Liver (tissue), 9 donors: ENCODE results near the gene PRKCD. TPM values are rescaled to one million over a fixed set of nuclear protein-coding genes. Genes with fewer than 3 reads are reported as not detected.
A peak's percentile ranks its signal among the peaks of the same experiment; 100 is the strongest.

Source experiments
- DNase-seq: peaks from one replicate; pipeline ENCODE4 v3.0.0-alpha.2; 2017; ENCODE audit warnings: low spot score
- H3K27ac ChIP-seq, 2 donors: one replicate each; pipeline ENCODE4 v1.7.0; 2013; ENCODE audit warnings: inconsistent platforms in 2 of 2, low read length in 2 of 2, control low read depth in 1 of 2, low read depth in 1 of 2, mild to moderate bottlenecking in 1 of 2
- H3K27me3 ChIP-seq, 4 donors: one replicate each; pipeline versions ENCODE4 v1.6.1 to v1.7.0; 2013; ENCODE audit warnings: low read length in 3 of 4, inconsistent platforms in 1 of 4, mild to moderate bottlenecking in 1 of 4, moderate library complexity in 1 of 4; ENCODE audit not compliant: control insufficient read depth in 4 of 4, insufficient read depth in 4 of 4
- H3K36me3 ChIP-seq, 4 donors: one replicate each; pipeline versions ENCODE4 v1.6.1 to v1.7.0; 2013; ENCODE audit warnings: low read length in 3 of 4, mild to moderate bottlenecking in 3 of 4, low read depth in 1 of 4, moderate library complexity in 1 of 4; ENCODE audit not compliant: control insufficient read depth in 4 of 4, insufficient read depth in 3 of 4
- H3K4me1 ChIP-seq, 4 donors: one replicate each; pipeline versions ENCODE4 v1.6.1 to v1.7.0; 2013; ENCODE audit warnings: low read length in 3 of 4, mild to moderate bottlenecking in 3 of 4, moderate library complexity in 1 of 4; ENCODE audit not compliant: control insufficient read depth in 4 of 4, insufficient read depth in 4 of 4
- H3K4me3 ChIP-seq, 3 donors: one replicate each; pipeline versions ENCODE4 v1.6.1 to v1.7.0; 2013; ENCODE audit warnings: low read length in 3 of 3, control low read depth in 1 of 3, low read depth in 1 of 3, mild to moderate bottlenecking in 1 of 3
- H3K9ac ChIP-seq, 2 donors: one replicate each; pipeline ENCODE4 v1.7.0; 2013; ENCODE audit warnings: low read length in 2 of 2, mild to moderate bottlenecking in 2 of 2, moderate library complexity in 2 of 2, control low read depth in 1 of 2, low read depth in 1 of 2
- H3K9me3 ChIP-seq, 4 donors: one replicate each; pipeline versions ENCODE4 v1.6.1 to v1.7.0; 2013; ENCODE audit warnings: low read length in 3 of 4; ENCODE audit not compliant: control insufficient read depth in 4 of 4
- ATF3 ChIP-seq: IDR thresholded peaks from 2 replicates; pipeline ENCODE4 v1.6.1; 2016; ENCODE audit warnings: antibody characterized with exemption
- CTCF ChIP-seq: fragments of 150-350 bp; IDR thresholded peaks from 2 replicates; pipeline ENCODE4 v1.5.1; 2017; ENCODE audit warnings: improper control_type of control experiment, low read depth, low read length; ENCODE audit not compliant: missing input control
- EGR1 ChIP-seq, 2 donors: IDR thresholded peaks; 2 replicates each; pipeline ENCODE4 v1.6.1; 2016 to 2018; ENCODE audit warnings: antibody characterized with exemption in 2 of 2, low read depth in 2 of 2
- FOXA2 ChIP-seq: IDR thresholded peaks from 2 replicates; pipeline ENCODE4 v1.6.1; 2016; ENCODE audit warnings: antibody characterized with exemption
- GABPA ChIP-seq, 2 donors: IDR thresholded peaks in 1 of 2; conservative IDR thresholded peaks in 1 of 2; 2 replicates each; pipeline ENCODE4 v1.6.1; 2016; ENCODE audit warnings: antibody characterized with exemption in 2 of 2, mild to moderate bottlenecking in 1 of 2, moderate library complexity in 1 of 2
- HNF4A ChIP-seq, 2 donors: conservative IDR thresholded peaks; 2 replicates each; pipeline ENCODE4 v1.6.1; 2016; ENCODE audit warnings: antibody characterized with exemption in 2 of 2, mild to moderate bottlenecking in 2 of 2
- JUND ChIP-seq, 2 donors: IDR thresholded peaks; 2 replicates each; pipeline ENCODE4 v1.6.1; 2016; ENCODE audit warnings: antibody characterized with exemption in 2 of 2
- MAX ChIP-seq: IDR thresholded peaks from 2 replicates; pipeline ENCODE4 v1.6.1; 2016; ENCODE audit warnings: antibody characterized with exemption
- NR2F2 ChIP-seq: IDR thresholded peaks from 2 replicates; pipeline ENCODE4 v1.6.1; 2016; ENCODE audit warnings: antibody characterized with exemption
- RAD21 ChIP-seq, 2 donors: IDR thresholded peaks; 2 replicates each; pipeline ENCODE4 v1.6.1; 2016; ENCODE audit warnings: antibody characterized with exemption in 2 of 2, mild to moderate bottlenecking in 2 of 2
- REST ChIP-seq: IDR thresholded peaks from 2 replicates; pipeline ENCODE4 v1.6.1; 2016; ENCODE audit warnings: antibody characterized with exemption, mild to moderate bottlenecking
- RXRA ChIP-seq, 2 donors: IDR thresholded peaks; 2 replicates each; pipeline ENCODE4 v1.6.1; 2017 to 2018; ENCODE audit warnings: antibody characterized with exemption in 2 of 2, mild to moderate bottlenecking in 1 of 2
- SP1 ChIP-seq: IDR thresholded peaks from 2 replicates; pipeline ENCODE4 v1.6.1; 2018; ENCODE audit warnings: antibody characterized with exemption, mild to moderate bottlenecking
- TAF1 ChIP-seq: conservative IDR thresholded peaks from 2 replicates; pipeline ENCODE4 v1.6.1; 2016; ENCODE audit warnings: antibody characterized with exemption, mild to moderate bottlenecking
- YY1 ChIP-seq: IDR thresholded peaks from 2 replicates; pipeline ENCODE4 v1.6.1; 2016; ENCODE audit warnings: antibody characterized with exemption, mild to moderate bottlenecking
- ZBTB33 ChIP-seq: IDR thresholded peaks from 2 replicates; pipeline ENCODE4 v1.6.1; 2016; ENCODE audit warnings: antibody characterized with exemption
- WGBS: extraction: QIAGEN DNeasy Blood & Tissue Kit; methylation state at CpG from one replicate; pipeline ENCODE4 v1.1.7; 2013; 5-methylcytosine and 5-hydroxymethylcytosine counted together
- polyA plus RNA-seq, 2 donors: library from polyadenylated mRNA; stranded (reverse) in 1 of 2; unstranded in 1 of 2; fragments of 200-250 nt in 1 of 2; fragments of >200 nt in 1 of 2; fragmentation: Nextera tagmentation in 1 of 2; extraction: Ambion mirVana in 1 of 2; gene quantifications; one replicate each; pipeline versions ENCODE4 v1.2.1 to v1.2.3, GENCODE V29; 2013 to 2015
- total RNA-seq, 2 donors: library from RNA; depleted of rRNA; stranded (reverse); fragments of >200 nt; gene quantifications; one replicate each; pipeline ENCODE4 v1.2.3, GENCODE V29; 2014
- donor health status: healthy.
- donor health status: healthy.
- donor health status: healthy.
- donor health status: healthy.
- donor health status: healthy.

Gene PRKCD
- total and polyA plus RNA-seq, 4 donors = 3.1 to 7.3 (median 3.4) TPM

GRCh38 chr3:53161820-53162671 lies 1.0 kb downstream of the PRKCD start:
- no peak for DNase-seq
- H3K4me3 ChIP-seq = peak overlapping the region in 1 of 3 donors; percentile 84
- no peaks in the 10 kb centered on the region for H3K36me3 ChIP-seq
- no peaks in the 10 kb centered on the region for H3K27me3 ChIP-seq
- H3K27ac ChIP-seq = peak overlapping the region in 1 of 2 donors; percentile 9
- peaks cover 13 to 37% (median 26%) of the 10 kb centered on the region in 4 donors for H3K4me1 ChIP-seq
- H3K9me3 ChIP-seq = no peaks in the 10 kb centered on the region
- TF ChIP-seq REST = no peak
- TF ChIP-seq CTCF = no peak
- TF ChIP-seq YY1 = no peak
- TF ChIP-seq RXRA (IDR thresholded peaks at IDR 0.05) = no peak
- TF ChIP-seq RAD21 (IDR thresholded peaks at IDR 0.05) = no peak
- no peak for TF ChIP-seq NR2F2
- TF ChIP-seq ATF3 = no peak
- no peak for TF ChIP-seq JUND (IDR thresholded peaks at IDR 0.05)
- TF ChIP-seq EGR1 (IDR thresholded peaks at IDR 0.05; ENCODE audit: low read depth in 2 of 2) = no peak
- TF ChIP-seq SP1 = no peak
- TF ChIP-seq TAF1 = no peak
- TF ChIP-seq GABPA (IDR thresholded peaks at IDR 0.05 in 1 of 2, conservative IDR thresholded peaks at IDR 0.05 in 1 of 2) = no peak
- 27% methylated on average over 49 of the region's 49 CpGs for WGBS
- H3K9ac ChIP-seq = no peak overlapping the region

GRCh38 chr3:53162672-53163443 lies 1.8 kb downstream of the PRKCD start:
- H3K4me1 ChIP-seq = peaks cover 13 to 38% (median 29%) of the 10 kb centered on the region in 4 donors
- WGBS = 72% methylated on average over 12 of the region's 12 CpGs
- H3K36me3 ChIP-seq = no peaks in the 10 kb centered on the region
- H3K27ac ChIP-seq = no peak overlapping the region
- no peak for DNase-seq
- no peaks in the 10 kb centered on the region for H3K27me3 ChIP-seq
- peak overlapping the region in 1 of 3 donors; percentile 29 for H3K4me3 ChIP-seq
- H3K9me3 ChIP-seq = no peaks in the 10 kb centered on the region
- H3K9ac ChIP-seq = no peak overlapping the region
- TF ChIP-seq HNF4A (conservative IDR thresholded peaks at IDR 0.05) = no peak
- no peak for TF ChIP-seq RAD21 (IDR thresholded peaks at IDR 0.05)
- TF ChIP-seq TAF1 = no peak
- no peak for TF ChIP-seq REST
- TF ChIP-seq YY1 = no peak
- no peak for TF ChIP-seq SP1
- TF ChIP-seq ATF3 = no peak
- no peak for TF ChIP-seq ZBTB33
- no peak for TF ChIP-seq FOXA2
- no peak for TF ChIP-seq MAX
- TF ChIP-seq GABPA (IDR thresholded peaks at IDR 0.05 in 1 of 2, conservative IDR thresholded peaks at IDR 0.05 in 1 of 2) = no peak
- TF ChIP-seq JUND (IDR thresholded peaks at IDR 0.05) = no peak
- TF ChIP-seq NR2F2 = no peak
- TF ChIP-seq RXRA (IDR thresholded peaks at IDR 0.05) = no peak
